ENCODE results near the gene GALNT18.

Gene GALNT18

GRCh38 chr11:11668274-11668673 is 46.5 kb upstream of the GALNT18 start:
- Histone ChIP-seq H3K79me2 (ENCODE audit: insufficient read depth, low read depth) (no peaks in the 10 kb centered on the region), H2AFZ (ENCODE audit: low read depth) (no peak overlapping the region), H3K4me3 (IDR thresholded peaks at IDR 0.05; ENCODE audit: insufficient read depth, low read depth, low read length) (no peak overlapping the region), H4K20me1 (ENCODE audit: insufficient read depth) (no peaks in the 10 kb centered on the region), H3K4me2 (no peak overlapping the region), H3K27me3 (ENCODE audit: insufficient read depth, low read depth) (no peaks in the 10 kb centered on the region), H3K27ac (no peak overlapping the region), H3K4me1 (ENCODE audit: low read depth, poor library complexity, severe bottlenecking) (no peaks in the 10 kb centered on the region), H3K36me3 (ENCODE audit: insufficient read depth) (no peaks in the 10 kb centered on the region), H3K9ac (no peak overlapping the region)
- no peak for TF ChIP-seq CTCF (conservative IDR thresholded peaks at IDR 0.05; ENCODE audit: low read depth, low read length)

GRCh38 chr11:11667056-11667455 is 45.3 kb upstream of the GALNT18 start:
- Histone ChIP-seq H2AFZ (ENCODE audit: low read depth) (no peak overlapping the region), H3K27me3 (ENCODE audit: insufficient read depth, low read depth) (no peaks in the 10 kb centered on the region), H4K20me1 (ENCODE audit: insufficient read depth) (no peaks in the 10 kb centered on the region)

GRCh38 chr11:11665407-11665806 is 43.6 kb upstream of the GALNT18 start:
- Histone ChIP-seq H3K4me3 (IDR thresholded peaks at IDR 0.05; ENCODE audit: insufficient read depth, low read depth, low read length) (no peak overlapping the region), H3K4me2 (no peak overlapping the region), H4K20me1 (ENCODE audit: insufficient read depth) (no peaks in the 10 kb centered on the region), H3K27ac (no peak overlapping the region), H3K4me1 (ENCODE audit: low read depth, poor library complexity, severe bottlenecking) (no peaks in the 10 kb centered on the region), H3K9ac (no peak overlapping the region), H3K27me3 (ENCODE audit: insufficient read depth, low read depth) (no peaks in the 10 kb centered on the region), H2AFZ (ENCODE audit: low read depth) (no peak overlapping the region), H3K36me3 (ENCODE audit: insufficient read depth) (no peaks in the 10 kb centered on the region), H3K79me2 (ENCODE audit: insufficient read depth, low read depth) (no peaks in the 10 kb centered on the region)
- TF ChIP-seq CTCF (conservative IDR thresholded peaks at IDR 0.05; ENCODE audit: low read depth, low read length) = no peak

More at GRCh38 chr11:11667056-11667455, 45.3 kb upstream of the GALNT18 start:
- no peak; the same call in 1 of the 2 replicates for TF ChIP-seq CTCF (conservative IDR thresholded peaks at IDR 0.05; ENCODE audit: low read depth, low read length)
- no peak overlapping the region for H3K4me2 ChIP-seq
- H3K36me3 ChIP-seq (ENCODE audit: insufficient read depth) = no peaks in the 10 kb centered on the region
- no peak overlapping the region for H3K27ac ChIP-seq
- no peak overlapping the region for H3K4me3 ChIP-seq (IDR thresholded peaks at IDR 0.05; ENCODE audit: insufficient read depth, low read depth, low read length)
- H3K9ac ChIP-seq = no peak overlapping the region
- no peaks in the 10 kb centered on the region for H3K79me2 ChIP-seq (ENCODE audit: insufficient read depth, low read depth)
- no peaks in the 10 kb centered on the region for H3K4me1 ChIP-seq (ENCODE audit: low read depth, poor library complexity, severe bottlenecking)

GRCh38 chr11:11663907-11664306 is 42.1 kb upstream of the GALNT18 start:
- no peak for TF ChIP-seq CTCF (conservative IDR thresholded peaks at IDR 0.05; ENCODE audit: low read depth, low read length)
- Histone ChIP-seq H3K36me3 (ENCODE audit: insufficient read depth) (no peaks in the 10 kb centered on the region), H3K4me1 (ENCODE audit: low read depth, poor library complexity, severe bottlenecking) (no peaks in the 10 kb centered on the region), H3K27me3 (ENCODE audit: insufficient read depth, low read depth) (no peaks in the 10 kb centered on the region), H4K20me1 (ENCODE audit: insufficient read depth) (no peaks in the 10 kb centered on the region), H3K4me3 (IDR thresholded peaks at IDR 0.05; ENCODE audit: insufficient read depth, low read depth, low read length) (no peak overlapping the region), H2AFZ (ENCODE audit: low read depth) (no peak overlapping the region), H3K9ac (no peak overlapping the region), H3K4me2 (no peak overlapping the region), H3K27ac (no peak overlapping the region), H3K79me2 (ENCODE audit: insufficient read depth, low read depth) (no peaks in the 10 kb centered on the region)

Data from KMS-11 (cell line).